ENCODE measurements around the gene TRPV3.

GRCh38 chr17:3533752-3534151 is 23.9 kb downstream of the TRPV3 start:
- TF ChIP-seq CTCF (IDR thresholded peaks at IDR 0.05; ENCODE audit: insufficient read depth, low read length, poor library complexity, severe bottlenecking) (no peak), EZH2phosphoT487 (conservative IDR thresholded peaks at IDR 0.05; ENCODE audit: low read length) (no peak)

Measured in SU-DHL-6 (cell line).